ENCODE measurements around the gene ZNF326. TPM values are rescaled to one million over a fixed set of nuclear protein-coding genes. Genes with fewer than 3 reads are reported as not detected.
A peak's percentile ranks its signal among the peaks of the same experiment; 100 is the strongest.
"Not testable (repeated sequence)": the region's sequence is repeated elsewhere in the genome, so short reads cannot be mapped to it uniquely, and the experiment has no call there.

Gene ZNF326
- total RNA-seq, 2 experiments from 2014 or later, result 14.9 to 15.5 TPM

DNA sequence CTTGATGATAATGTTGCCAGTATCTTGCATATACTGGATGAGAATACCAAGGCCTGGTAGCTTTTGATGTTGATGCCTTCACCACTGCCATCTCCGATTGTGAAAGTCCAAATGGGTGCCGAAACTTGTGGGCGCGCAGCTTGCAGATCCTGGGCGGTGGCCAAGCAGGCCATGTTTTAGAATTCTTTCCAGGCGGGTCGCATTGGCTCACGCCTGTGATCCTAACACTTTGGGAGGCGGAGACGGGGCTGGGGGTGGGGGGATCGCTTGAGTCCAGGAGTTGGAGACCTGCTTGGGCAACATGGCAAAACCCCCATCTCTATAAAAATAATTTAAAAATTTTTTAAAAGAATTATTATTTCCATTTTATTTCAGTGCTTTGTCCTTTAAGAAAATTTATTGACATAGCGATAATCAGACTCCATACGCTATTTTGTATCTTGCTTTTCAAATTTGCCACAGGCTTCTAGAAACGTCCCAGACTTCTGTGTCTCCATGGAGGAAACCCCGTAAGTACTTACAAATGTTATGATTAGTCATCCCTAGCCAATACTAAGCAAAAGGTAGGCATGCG is 592 bp upstream of the ZNF326 start:
- H3K4me1 Mint-ChIP-seq, result peaks cover 37% of the 10 kb centered on the region
- H3K27ac Mint-ChIP-seq, result peak overlapping the region; percentile 79
- ChIA-PET POLR2A (interaction anchor here (1.1 kb wide), 2 partner anchors 151 to 383 kb away, joined by 4 to 5 read pairs; no protein-coding TSS in a partner anchor), CTCF (interaction anchor here (0.7 kb wide), 2 partner anchors 151 to 190 kb away, joined by 3 to 4 read pairs; no protein-coding TSS in a partner anchor)
- H3K36me3 Mint-ChIP-seq (ENCODE audit: low read depth), result peaks cover 17% of the 10 kb centered on the region
- no peak for DNase-seq
- H3K4me3 Mint-ChIP-seq, result peak overlapping the region; percentile 99
- no peaks in the 10 kb centered on the region for H3K9me3 Mint-ChIP-seq
- H3K27me3 Mint-ChIP-seq, result peaks cover 10% of the 10 kb centered on the region

DNA sequence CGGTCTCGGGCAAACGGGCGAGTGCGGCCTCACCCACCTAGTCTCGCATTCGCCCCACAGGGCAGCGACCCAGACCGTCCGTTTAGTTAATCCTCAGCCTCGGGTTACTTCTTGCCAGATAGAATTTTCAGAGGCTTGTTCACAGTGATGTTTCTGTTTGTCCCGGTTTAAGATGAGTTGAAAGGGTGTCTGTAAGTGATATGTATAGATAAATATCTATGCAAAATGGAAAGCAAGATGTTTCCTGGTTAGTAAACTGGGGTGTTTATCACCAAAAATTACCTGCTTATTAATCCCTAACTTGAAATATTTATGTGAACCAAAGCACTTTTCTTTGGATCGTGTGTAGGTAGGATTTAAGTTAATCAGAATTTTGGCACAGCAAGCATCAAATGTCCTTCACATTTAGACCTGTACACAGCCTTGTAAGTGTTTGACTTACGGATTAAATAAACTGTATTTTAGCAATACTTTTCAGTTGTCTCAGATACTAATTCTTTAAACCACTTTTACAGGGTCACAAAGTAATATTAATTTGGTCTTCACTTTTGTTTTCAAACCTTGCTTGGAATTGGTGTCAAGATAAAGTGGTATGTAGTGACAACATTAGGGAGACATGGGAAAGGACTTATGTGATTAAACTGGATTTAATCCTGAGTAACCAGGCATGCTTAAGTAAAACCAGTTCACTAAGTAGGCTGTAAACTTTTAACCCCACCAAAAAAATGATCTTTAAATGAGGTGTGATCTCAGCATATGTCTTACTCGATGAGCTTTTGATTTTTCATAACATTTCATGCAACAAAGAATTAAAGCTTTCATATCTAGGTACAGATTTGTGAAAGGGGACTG is 914 bp downstream of the ZNF326 start:
- Mint-ChIP-seq H3K36me3 (ENCODE audit: low read depth) (peaks cover 22% of the 10 kb centered on the region), H3K27me3 (peaks cover 10% of the 10 kb centered on the region), H3K4me3 (peak overlapping the region; percentile 99), H3K4me1 (peaks cover 43% of the 10 kb centered on the region), H3K27ac (peak overlapping the region; percentile 95), H3K9me3 (no peaks in the 10 kb centered on the region)
- ChIA-PET CTCF (interaction anchor here (1.0 kb wide), 1 partner anchor 8 kb away, joined by 3 read pairs; no protein-coding TSS in a partner anchor), POLR2A (interaction anchor here (0.9 to 1.1 kb wide), 3 partner anchors 140 to 384 kb away, joined by 3 to 5 read pairs (median 4); no protein-coding TSS in a partner anchor)
- DNase-seq, result no peak

DNA sequence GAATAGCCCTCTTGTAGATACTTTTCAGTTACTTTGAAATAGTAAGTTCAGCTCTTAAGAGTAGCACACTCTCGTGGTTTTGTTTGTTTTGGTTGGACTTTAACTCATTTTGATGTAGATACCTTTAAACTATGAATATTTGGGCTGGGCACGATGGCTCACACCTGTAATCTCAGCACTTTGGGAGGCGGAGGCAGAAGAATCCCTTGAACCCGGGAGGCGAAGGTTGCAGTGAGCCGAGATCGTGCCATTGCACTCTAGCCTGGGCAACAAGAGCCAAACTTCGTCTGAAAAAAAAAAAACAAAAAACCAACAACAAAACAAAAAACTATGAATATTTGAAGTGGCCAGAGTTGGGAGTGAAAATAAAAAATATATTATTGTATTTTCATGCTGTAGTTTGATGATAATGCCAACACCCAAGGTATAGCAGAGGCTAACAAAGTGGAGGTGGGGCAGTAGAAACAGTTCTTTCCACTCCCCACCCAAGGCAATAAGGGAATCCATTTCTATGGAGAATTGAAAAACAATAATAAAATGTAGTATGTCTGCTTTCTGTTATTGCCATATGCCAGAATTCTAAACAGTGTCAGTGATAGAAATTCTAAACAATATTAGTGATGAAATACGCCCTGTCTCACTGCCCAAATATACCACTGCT is 1.7 kb downstream of the ZNF326 start:
- peak overlapping the region; percentile 99 for H3K4me3 Mint-ChIP-seq
- peaks cover 25% of the 10 kb centered on the region for H3K36me3 Mint-ChIP-seq (ENCODE audit: low read depth)
- ChIA-PET CTCF (interaction anchor here (1.0 kb wide), 1 partner anchor 9 kb away, joined by 3 read pairs; no protein-coding TSS in a partner anchor), POLR2A (no interaction called here)
- DNase-seq, result no peak
- no peak overlapping the region for H3K27ac Mint-ChIP-seq
- H3K4me1 Mint-ChIP-seq, result peaks cover 44% of the 10 kb centered on the region
- H3K9me3 Mint-ChIP-seq, result no peaks in the 10 kb centered on the region
- peaks cover 4% of the 10 kb centered on the region for H3K27me3 Mint-ChIP-seq

DNA sequence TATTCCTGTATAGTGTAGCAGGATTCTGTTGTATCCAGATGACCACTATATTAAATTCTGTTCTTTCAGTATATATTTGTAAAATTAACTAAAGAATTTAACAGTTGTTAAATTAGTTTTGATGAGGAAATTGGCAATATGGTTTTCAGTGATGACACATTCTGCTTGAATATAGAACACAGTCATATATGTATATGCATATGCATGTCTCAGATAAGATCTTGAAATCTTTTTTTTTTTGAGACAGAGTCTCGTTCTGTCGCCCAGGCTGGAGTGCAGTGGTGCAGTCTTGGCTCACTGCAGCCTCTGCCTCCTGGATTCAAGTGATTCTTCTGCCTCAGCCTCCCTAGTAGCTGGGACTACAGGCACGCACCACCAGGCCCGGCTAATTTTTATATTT is 2.2 kb downstream of the ZNF326 start:
- H3K9me3 Mint-ChIP-seq, H3K4me3 Mint-ChIP-seq, H3K27me3 Mint-ChIP-seq, H3K27ac Mint-ChIP-seq, CTCF ChIA-PET, DNase-seq, POLR2A ChIA-PET: not testable (repeated sequence)
- peaks cover 25% of the 10 kb centered on the region for H3K36me3 Mint-ChIP-seq (ENCODE audit: low read depth)
- H3K4me1 Mint-ChIP-seq, result peaks cover 43% of the 10 kb centered on the region

DNA sequence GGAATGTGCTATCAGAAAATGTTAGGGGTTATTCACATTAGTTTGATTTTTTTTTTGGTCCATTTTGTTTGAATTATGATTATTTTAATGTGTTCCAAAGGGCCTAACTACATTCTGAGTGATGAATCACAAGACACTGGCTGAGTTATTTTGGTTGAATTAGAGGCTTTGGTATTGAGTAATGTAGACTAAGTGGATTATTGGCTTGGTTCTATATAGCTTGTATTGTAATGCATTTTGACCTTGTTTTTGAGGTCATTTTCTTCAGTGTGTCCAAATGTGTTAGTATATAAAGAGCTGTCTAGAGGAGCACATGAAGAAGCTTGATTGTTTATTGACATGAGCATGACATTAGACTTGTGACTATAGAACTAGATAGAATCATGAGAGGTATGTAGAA is 3.4 kb downstream of the ZNF326 start:
- H3K9me3 Mint-ChIP-seq, result no peaks in the 10 kb centered on the region
- CTCF ChIA-PET, result no interaction called here
- H3K27me3 Mint-ChIP-seq, result no peaks in the 10 kb centered on the region
- no peak for DNase-seq
- POLR2A ChIA-PET, result no interaction called here
- no peak overlapping the region for H3K27ac Mint-ChIP-seq
- H3K36me3 Mint-ChIP-seq (ENCODE audit: low read depth), result peaks cover 25% of the 10 kb centered on the region
- no peak overlapping the region for H3K4me3 Mint-ChIP-seq
- peaks cover 43% of the 10 kb centered on the region for H3K4me1 Mint-ChIP-seq

DNA sequence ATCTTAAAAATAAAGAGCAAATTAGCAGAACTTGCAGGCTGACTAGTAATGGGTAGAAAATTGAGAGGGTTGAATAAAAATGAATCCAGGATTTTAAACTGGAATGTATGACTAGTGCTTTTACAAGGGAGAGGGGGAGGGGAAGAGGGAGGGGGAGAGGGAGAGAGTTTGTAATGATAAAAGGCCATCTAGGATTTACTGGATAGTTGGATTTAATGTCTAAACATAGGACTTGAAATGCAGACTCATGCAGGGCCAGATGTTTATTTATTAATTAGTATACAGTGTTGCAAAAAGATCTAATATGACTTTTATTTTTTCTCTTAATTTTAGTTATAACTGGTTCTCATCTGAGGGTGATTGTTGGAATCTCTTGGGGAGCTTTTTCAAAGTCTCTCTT is 4.3 kb downstream of the ZNF326 start:
- Mint-ChIP-seq H3K27ac (no peak overlapping the region), H3K27me3 (no peaks in the 10 kb centered on the region), H3K4me3 (no peak overlapping the region), H3K36me3 (ENCODE audit: low read depth) (peaks cover 25% of the 10 kb centered on the region), H3K4me1 (peaks cover 41% of the 10 kb centered on the region), H3K9me3 (no peaks in the 10 kb centered on the region)
- ChIA-PET POLR2A (no interaction called here), CTCF (no interaction called here)
- DNase-seq, result no peak

DNA sequence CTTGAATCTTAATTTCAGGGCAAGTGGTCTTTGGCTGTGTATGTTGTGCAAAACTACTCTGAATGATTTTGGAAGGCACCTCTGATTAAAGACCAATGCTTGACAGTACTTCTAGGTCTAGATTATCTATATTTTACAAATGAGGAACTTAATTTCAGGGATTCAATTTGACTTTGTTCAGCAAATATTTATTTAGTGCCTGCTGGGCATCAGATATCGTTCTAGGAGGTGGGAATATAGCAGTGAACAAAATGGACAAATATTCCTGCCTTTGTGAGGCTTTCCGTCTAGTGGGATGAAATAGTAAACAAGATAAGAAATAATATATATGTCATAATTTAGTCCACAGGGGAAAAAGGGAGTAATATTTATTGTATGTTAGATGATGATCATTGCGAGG is 4.7 kb downstream of the ZNF326 start:
- Mint-ChIP-seq H3K4me3 (no peak overlapping the region), H3K4me1 (peaks cover 39% of the 10 kb centered on the region), H3K27me3 (no peaks in the 10 kb centered on the region), H3K27ac (no peak overlapping the region), H3K36me3 (ENCODE audit: low read depth) (peaks cover 25% of the 10 kb centered on the region), H3K9me3 (no peaks in the 10 kb centered on the region)
- ChIA-PET POLR2A (no interaction called here), CTCF (no interaction called here)
- DNase-seq, result no peak

DNA sequence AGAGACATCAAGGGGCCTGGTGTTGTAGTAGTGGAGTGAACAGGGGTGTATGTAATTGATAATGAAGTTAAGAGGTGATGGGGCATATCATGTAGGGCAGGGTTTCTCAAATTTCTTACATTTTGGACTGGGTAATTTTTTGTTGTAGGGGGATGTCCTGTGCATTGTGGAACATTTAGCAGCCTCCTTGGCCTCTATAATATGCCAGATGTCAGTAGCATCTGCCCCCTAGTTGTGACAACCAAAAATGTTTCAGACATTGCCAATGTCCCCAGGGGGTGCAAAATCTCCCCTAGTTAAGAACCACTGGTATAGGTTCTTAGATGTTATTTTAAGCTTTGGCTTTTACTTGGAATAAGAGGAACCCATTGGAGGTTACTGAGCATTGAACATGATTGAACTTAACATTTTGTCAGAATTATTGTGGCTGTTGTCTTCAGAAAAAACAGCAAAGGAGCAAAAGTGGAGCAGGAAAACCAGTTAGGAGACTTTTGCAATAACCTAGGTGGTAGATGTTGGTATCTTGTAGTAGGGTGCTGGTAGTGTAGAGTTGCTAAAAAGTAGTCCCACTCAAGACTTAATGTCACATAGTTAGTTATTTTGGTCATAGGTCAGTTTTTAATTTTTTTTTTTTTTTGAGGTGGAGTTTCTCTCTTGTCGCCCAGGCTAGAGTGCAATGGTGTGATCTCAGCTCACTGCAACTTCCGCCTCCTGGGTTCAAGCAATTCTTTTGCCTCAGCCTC is 6.2 kb downstream of the ZNF326 start:
- Mint-ChIP-seq H3K4me1 (peaks cover 31% of the 10 kb centered on the region), H3K4me3 (no peak overlapping the region), H3K27ac (no peak overlapping the region), H3K36me3 (ENCODE audit: low read depth) (peaks cover 29% of the 10 kb centered on the region), H3K27me3 (no peaks in the 10 kb centered on the region), H3K9me3 (no peaks in the 10 kb centered on the region)
- POLR2A ChIA-PET, result no interaction called here
- DNase-seq, result no peak
- CTCF ChIA-PET, result interaction anchor here (1.2 kb wide), 1 partner anchor 21 kb away, joined by 3 read pairs; no protein-coding TSS in a partner anchor

DNA sequence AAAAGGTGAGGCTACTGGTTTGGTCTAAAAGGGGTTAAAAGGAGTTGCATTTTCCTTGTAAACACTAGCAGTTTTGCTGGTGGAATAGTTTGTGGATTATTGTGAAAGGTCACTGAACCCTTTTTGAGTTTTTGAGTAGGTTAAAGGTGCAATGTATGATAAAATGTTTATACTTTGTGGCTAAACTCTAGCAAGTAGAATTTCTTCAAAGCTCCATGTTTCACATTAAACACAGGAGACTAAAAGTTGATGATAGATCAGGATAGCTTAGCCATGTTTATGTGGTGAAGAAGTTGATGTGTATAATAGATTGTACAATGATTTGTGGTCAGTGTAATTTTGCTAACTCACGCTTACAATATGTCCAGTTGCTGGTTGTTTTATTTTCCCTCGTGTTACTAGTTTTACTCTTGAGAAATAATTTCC is 13.1 kb downstream of the ZNF326 start:
- Mint-ChIP-seq H3K9me3 (no peaks in the 10 kb centered on the region), H3K27ac (no peak overlapping the region), H3K4me3 (no peak overlapping the region), H3K36me3 (ENCODE audit: low read depth) (peaks cover 53% of the 10 kb centered on the region), H3K4me1 (peaks cover 2% of the 10 kb centered on the region), H3K27me3 (no peaks in the 10 kb centered on the region)
- no peak for DNase-seq
- POLR2A ChIA-PET, result no interaction called here
- CTCF ChIA-PET, result no interaction called here

DNA sequence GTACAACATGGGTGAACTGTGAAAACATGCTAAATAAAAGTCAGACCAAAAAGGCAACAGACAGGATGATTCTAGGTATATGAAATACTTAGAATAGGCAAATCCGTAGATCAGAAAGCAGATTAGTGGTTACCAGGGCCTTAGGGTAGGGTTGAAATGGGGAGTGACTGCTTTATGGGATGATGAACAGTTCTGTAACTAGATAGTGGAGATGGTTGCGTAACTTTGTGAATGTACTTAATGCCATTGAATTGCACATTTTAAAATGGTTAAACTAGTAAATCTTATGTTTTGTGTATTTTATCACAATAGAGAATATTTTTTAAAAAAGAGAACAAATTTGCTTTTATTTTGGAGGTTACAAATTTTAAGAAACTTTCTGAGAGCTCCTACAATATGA is 17.4 kb downstream of the ZNF326 start:
- H3K27ac Mint-ChIP-seq, result no peak overlapping the region
- ChIA-PET CTCF (no interaction called here), POLR2A (no interaction called here)
- peaks cover 71% of the 10 kb centered on the region for H3K36me3 Mint-ChIP-seq (ENCODE audit: low read depth)
- no peak overlapping the region for H3K4me3 Mint-ChIP-seq
- DNase-seq, result no peak
- no peaks in the 10 kb centered on the region for H3K27me3 Mint-ChIP-seq
- peaks cover 2% of the 10 kb centered on the region for H3K4me1 Mint-ChIP-seq
- H3K9me3 Mint-ChIP-seq, result no peaks in the 10 kb centered on the region

DNA sequence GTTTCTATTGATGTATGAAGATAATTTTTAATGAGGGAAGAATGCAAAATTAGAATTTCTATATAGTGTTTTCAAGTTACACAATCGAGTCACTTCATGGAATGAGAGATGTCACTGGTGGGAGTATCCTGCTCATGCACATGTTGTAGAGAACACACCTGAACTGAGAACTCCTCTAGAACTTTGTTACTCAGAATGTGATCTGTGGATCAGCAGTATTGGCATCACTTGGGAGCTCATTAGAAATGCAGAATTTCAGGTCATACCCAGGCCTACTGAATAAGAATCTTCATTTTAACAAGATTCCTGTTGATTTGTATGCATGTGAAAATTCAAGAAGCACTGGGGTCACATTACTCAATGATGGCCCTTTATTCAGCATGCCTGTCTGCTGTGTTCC is 28.8 kb downstream of the ZNF326 start:
- no peak overlapping the region for H3K4me3 Mint-ChIP-seq
- no peak overlapping the region for H3K27ac Mint-ChIP-seq
- POLR2A ChIA-PET, result no interaction called here
- DNase-seq, result no peak
- H3K36me3 Mint-ChIP-seq (ENCODE audit: low read depth), result peaks cover 91% of the 10 kb centered on the region
- no peaks in the 10 kb centered on the region for H3K4me1 Mint-ChIP-seq
- CTCF ChIA-PET, result no interaction called here
- H3K27me3 Mint-ChIP-seq, result no peaks in the 10 kb centered on the region
- H3K9me3 Mint-ChIP-seq, result peaks cover 22% of the 10 kb centered on the region

DNA sequence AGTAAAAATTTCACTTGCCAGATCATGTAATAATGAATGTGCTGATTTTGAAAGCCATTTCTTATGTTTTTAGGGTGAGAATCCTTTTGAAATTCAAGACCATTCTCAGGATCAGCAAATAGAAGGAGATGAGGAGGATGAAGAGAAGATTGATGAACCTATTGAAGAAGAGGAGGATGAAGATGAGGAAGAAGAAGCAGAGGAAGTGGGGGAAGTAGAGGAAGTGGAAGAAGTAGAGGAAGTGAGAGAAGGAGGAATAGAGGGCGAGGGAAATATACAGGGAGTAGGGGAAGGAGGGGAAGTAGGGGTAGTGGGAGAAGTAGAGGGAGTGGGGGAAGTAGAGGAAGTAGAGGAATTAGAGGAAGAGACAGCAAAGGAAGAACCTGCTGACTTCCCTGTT is 32.4 kb downstream of the ZNF326 start:
- Mint-ChIP-seq H3K4me1 (no peaks in the 10 kb centered on the region), H3K4me3 (no peak overlapping the region), H3K27me3 (no peaks in the 10 kb centered on the region), H3K9me3 (peaks cover 22% of the 10 kb centered on the region), H3K36me3 (ENCODE audit: low read depth) (peaks cover 74% of the 10 kb centered on the region), H3K27ac (no peak overlapping the region)
- DNase-seq, result no peak
- CTCF ChIA-PET, result interaction anchor here (1.4 kb wide), 1 partner anchor 13 kb away, joined by 4 read pairs; no protein-coding TSS in a partner anchor
- POLR2A ChIA-PET, result interaction anchor here (0.8 kb wide), 1 partner anchor 8 kb away, joined by 3 read pairs; no protein-coding TSS in a partner anchor

DNA sequence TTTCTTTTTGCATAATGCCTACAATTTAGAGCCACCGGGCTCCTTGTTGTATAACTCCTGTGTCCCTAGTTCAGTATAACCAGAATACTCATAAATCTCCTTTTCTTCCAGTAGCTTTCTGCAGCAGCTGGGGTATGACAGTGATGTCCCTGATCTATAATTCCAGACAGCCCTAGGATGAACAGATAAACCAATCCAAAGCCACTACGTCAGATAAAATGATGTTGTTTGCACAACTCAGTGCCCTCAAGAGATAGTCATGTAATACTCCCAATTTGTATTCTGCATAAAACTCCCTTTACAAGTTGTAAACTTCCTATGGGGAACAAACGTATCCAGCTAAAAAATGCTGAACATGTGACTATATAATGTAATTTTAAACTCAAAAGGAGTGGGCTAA is 44.7 kb downstream of the ZNF326 start:
- Mint-ChIP-seq H3K27ac (no peak overlapping the region), H3K4me3 (no peak overlapping the region), H3K9me3 (no peaks in the 10 kb centered on the region), H3K27me3 (no peaks in the 10 kb centered on the region), H3K4me1 (no peaks in the 10 kb centered on the region), H3K36me3 (ENCODE audit: low read depth) (no peaks in the 10 kb centered on the region)
- CTCF ChIA-PET, result interaction anchor here (1.7 kb wide), 1 partner anchor 12 kb away, joined by 4 read pairs; no protein-coding TSS in a partner anchor
- POLR2A ChIA-PET, result no interaction called here
- DNase-seq, result no peak

All from activated CD4-positive, alpha-beta memory T cell treated with anti-CD3 and anti-CD28 coated beads, Interleukin-2, amount 10 ng/mL, durations not matched to agents 7 days and 5 days (primary cell).